GM12878 (cell line): ENCODE data around the gene TMCC3. TPM values are rescaled to one million over a fixed set of nuclear protein-coding genes. Genes with fewer than 3 reads are reported as not detected.
A peak's percentile ranks its signal among the peaks of the same experiment; 100 is the strongest.

Experiments
- ATAC-seq: fragments of 200-7000 bp; cut with Tn5 transposase; 3 replicates; pipeline ENCODE4 v1.9.1; 2020; ENCODE audit warnings: mild to moderate bottlenecking, moderate library complexity
- BruUV-seq: library from RNA; stranded (reverse); fragments of 400-500 nt; replicated peaks from 2 replicates; lab custom pipeline; 2021; lab: Mats Ljungman, UMichigan
- CTCF ChIA-PET: fragments of 300-600 bp; sonication (Branson Sonifier 250); formaldehyde crosslinking; extraction: SDS; loops from one replicate; lab custom pipeline; 2021; ENCODE audit warnings: inconsistent platforms; lab: Yijun Ruan, JAX
- POLR2A ChIA-PET: fragments of 350-600 bp; formaldehyde crosslinking; extraction: SDS; loops from one replicate; lab custom pipeline; 2021; ENCODE audit warnings: inconsistent platforms; lab: Charles Lee
- RAD21 ChIA-PET: fragments of 300-600 bp; sonication (Branson Sonifier 250); formaldehyde crosslinking; loops from one replicate; lab custom pipeline; 2023; ENCODE audit warnings: antibody characterized with exemption; ENCODE audit not compliant: unreplicated experiment; lab: Charles Lee
- SMC1A ChIA-PET: fragments of 300-600 bp; sonication (Branson Sonifier 250); formaldehyde crosslinking; loops from one replicate; lab custom pipeline; 2023; ENCODE audit not compliant: unreplicated experiment, uncharacterized antibody; lab: Charles Lee
- DNase-seq: peaks from one replicate; pipeline ENCODE4 v3.0.0-alpha.2; 2011; ENCODE audit warnings: low read depth, low spot score
- FAIRE-seq: peaks from 3 replicates; lab custom pipeline; 2011; peaks lifted over from hg19 to GRCh38; lab: Jason Lieb, UNC
- H2AFZ ChIP-seq: 2 replicates; pipeline ENCODE4 v1.6.0; 2011; ENCODE audit warnings: low read depth, low read length, control low read depth; ENCODE audit not compliant: control insufficient read depth
- H3K27ac ChIP-seq: 2 replicates; pipeline ENCODE4 v1.5.1; 2011; ENCODE audit warnings: control low read depth; ENCODE audit not compliant: control insufficient read depth, insufficient read depth
- H3K27me3 ChIP-seq, 2 experiments: replicated peaks in 1 of 2; 2 replicates each; pipeline versions ENCODE4 v1.6.0 to v1.6.1; 2011; ENCODE audit warnings: low read length in 1 of 2; ENCODE audit not compliant: control insufficient read depth in 2 of 2, insufficient read depth in 2 of 2
- H3K36me3 ChIP-seq, 2 experiments: 2 replicates each; pipeline ENCODE4 v1.5.1; 2011; ENCODE audit warnings: low read length in 1 of 2; ENCODE audit not compliant: control insufficient read depth in 2 of 2, insufficient read depth in 2 of 2
- H3K4me1 ChIP-seq: 2 replicates; pipeline ENCODE4 v1.6.1; 2011; ENCODE audit warnings: mild to moderate bottlenecking, low read length, moderate library complexity, mixed read lengths; ENCODE audit not compliant: control insufficient read depth, insufficient read depth
- H3K4me2 ChIP-seq: 2 replicates; pipeline ENCODE4 v1.6.0; 2011; ENCODE audit warnings: control low read depth; ENCODE audit not compliant: control insufficient read depth, insufficient read depth
- H3K4me3 ChIP-seq: fragments of 200-600 bp; sonication (generic); 2 replicates; pipeline ENCODE4 v1.5.1; 2016
- H3K79me2 ChIP-seq: 2 replicates; pipeline ENCODE4 v1.6.0; 2011; ENCODE audit warnings: low read length; ENCODE audit not compliant: control insufficient read depth, insufficient read depth
- H3K9ac ChIP-seq: 2 replicates; pipeline ENCODE4 v1.8.0; 2011; ENCODE audit warnings: low read length, control low read depth, mixed read lengths; ENCODE audit not compliant: control insufficient read depth, insufficient read depth
- H3K9me3 ChIP-seq: replicated peaks from 3 replicates; pipeline ENCODE4 v1.5.1; 2011; ENCODE audit warnings: mild to moderate bottlenecking, low read length; ENCODE audit not compliant: control insufficient read depth, insufficient read depth
- H4K20me1 ChIP-seq: 2 replicates; pipeline ENCODE4 v1.6.0; 2011; ENCODE audit not compliant: control insufficient read depth, insufficient read depth
- BCLAF1 ChIP-seq: fragments of 450-650 bp; IDR thresholded peaks from 2 replicates; pipeline ENCODE4 v1.6.1; 2017; ENCODE audit warnings: antibody characterized with exemption, mild to moderate bottlenecking, moderate library complexity
- BHLHE40 ChIP-seq, 2 experiments: fragments of 450-650 bp in 1 of 2; IDR thresholded peaks; 2 replicates each; pipeline ENCODE4 v1.6.1; 2011 to 2017; ENCODE audit warnings: low read depth in 2 of 2, borderline replicate concordance in 1 of 2, improper control_type of control experiment in 1 of 2, low read length in 1 of 2, mild to moderate bottlenecking in 1 of 2
- CEBPZ ChIP-seq: fragments of 150-350 bp; IDR thresholded peaks from 2 replicates; pipeline ENCODE4 v1.6.1; 2016; ENCODE audit warnings: low read depth, low read length
- E2F8 ChIP-seq: fragments of 450-650 bp; IDR thresholded peaks from 2 replicates; pipeline ENCODE4 v1.6.1; 2018; ENCODE audit warnings: mild to moderate bottlenecking, low read depth, moderate library complexity; ENCODE audit not compliant: partially characterized antibody
- ESRRA ChIP-seq: IDR thresholded peaks from 2 replicates; pipeline ENCODE4 v1.6.1; 2012; ENCODE audit warnings: mild to moderate bottlenecking, low read length, improper control_type of control experiment
- HDAC6 ChIP-seq: fragments of 200-600 bp; sonication (generic); IDR thresholded peaks from one replicate; pipeline ENCODE4 v1.8.0; 2017; ENCODE audit warnings: antibody characterized with exemption; ENCODE audit not compliant: unreplicated experiment
- NFYA ChIP-seq: IDR thresholded peaks from 2 replicates; pipeline ENCODE4 v1.6.1; 2011; ENCODE audit warnings: low read depth, mild to moderate bottlenecking, low read length, improper control_type of control experiment, borderline replicate concordance
- RBBP5 ChIP-seq: fragments of 200-600 bp; sonication (generic); conservative IDR thresholded peaks from 2 replicates; pipeline ENCODE4 v1.6.1; 2016
- RFX5 ChIP-seq: IDR thresholded peaks from 2 replicates; pipeline ENCODE4 v1.6.1; 2011; ENCODE audit warnings: low read depth, low read length, improper control_type of control experiment
- SMAD1 ChIP-seq: fragments of 450-650 bp; IDR thresholded peaks from 2 replicates; pipeline ENCODE4 v1.6.1; 2018; ENCODE audit warnings: mild to moderate bottlenecking, low read depth; ENCODE audit not compliant: partially characterized antibody
- STAT1 ChIP-seq: fragments of 450-650 bp; conservative IDR thresholded peaks from 2 replicates; pipeline ENCODE4 v1.6.1; 2014; ENCODE audit warnings: antibody characterized with exemption, mild to moderate bottlenecking
- STAT3 ChIP-seq: IDR thresholded peaks from 2 replicates; pipeline ENCODE4 v1.6.1; 2011; ENCODE audit warnings: low read depth, low read length, improper control_type of control experiment
- WGBS: methylation state at CpG from one replicate; pipeline ENCODE4 v1.1.6; 2016; ENCODE audit warnings: low lambda C conversion rate; ENCODE audit not compliant: insufficient replicate concordance, insufficient coverage; ENCODE audit errors: missing lambda C conversion rate; 5-methylcytosine and 5-hydroxymethylcytosine counted together
- in situ Hi-C: fragments of 300-500 bp; cut with MboI; formaldehyde crosslinking; loops from 9 replicates; pipeline ENCODE4 v1.14.3; 2018; ENCODE audit warnings: mixed read lengths
- intact Hi-C: fragments of 100-400 bp; cut with micrococcal nuclease; formaldehyde crosslinking; loops from one replicate; pipeline ENCODE4 v1.14.2; 2022; ENCODE audit not compliant: unreplicated experiment
- polyA plus RNA-seq, 11 experiments: library from polyadenylated mRNA; depleted of rRNA in 4 of 11; unstranded in 6 of 11; stranded (reverse) in 5 of 11; fragments of >200 nt; fragmentation: Nextera tagmentation in 4 of 11; fragmentation: Illumina TruSeq in 1 of 11; extraction: Ambion mirVana in 4 of 11; extraction: Trizol in 1 of 11; gene quantifications; 1 replicate in 1 of 11; 2 replicates in 10 of 11; pipeline versions ENCODE4 v1.2.1 to v1.2.3, GENCODE V29; 2011 to 2016; ENCODE audit warnings: inconsistent platforms in 2 of 11, missing spikeins in 2 of 11, low read depth in 1 of 11
- total RNA-seq, 4 experiments: library from RNA; depleted of rRNA in 3 of 4; stranded (reverse); fragments of >200 nt in 3 of 4; fragmentation: Illumina TruSeq in 1 of 4; extraction: Trizol in 1 of 4; gene quantifications; 2 replicates each; pipeline versions ENCODE4 v1.2.1 to v1.2.3, GENCODE V29; 2013 to 2021

The TMCC3 gene
- total and polyA plus RNA-seq, 10 of the 15 experiments (the other 5 are each of a cell fraction or from before 2014, with no cell fraction given): 5.8 to 29.8 (median 12.6) TPM

GRCh38 chr12:94689646-94690036, 39.3 kb upstream of the TMCC3 start (continued):
- TF ChIP-seq BCLAF1 (no peak), ESRRA (no peak), RBBP5 (no peak)
- TF ChIP-seq, all 136 proteins: peak for 0

- ChIA-PET RAD21 (interaction anchor here (0.6 to 2.2 kb wide), 4 partner anchors 12 to 68 kb away, joined by 3 to 6 read pairs (median 4); no protein-coding TSS in a partner anchor), CTCF (no interaction called here), POLR2A (interaction anchor here (1.0 to 1.2 kb wide), 2 partner anchors 17 to 29 kb away, joined by 3 to 5 read pairs; no protein-coding TSS in a partner anchor), SMC1A (interaction anchor here (0.7 to 1.9 kb wide), 7 partner anchors 9 to 185 kb away, joined by 3 to 6 read pairs (median 3); no protein-coding TSS in a partner anchor)
- no TSS peak for BruUV-seq
- Histone ChIP-seq H3K79me2 (peaks cover 15% of the 10 kb centered on the region), H3K4me2 (0 out of 2 replicates have a peak overlapping the region, but pooled peaks have one; percentile 18), H3K27ac (peak overlapping the region; percentile 10; the same call in 1 of the 2 replicates), H4K20me1 (no peaks in the 10 kb centered on the region), H3K27me3 (no peaks in the 10 kb centered on the region), H3K9me3 (peaks cover 3% of the 10 kb centered on the region; the same call in 2 of the 3 replicates), H3K36me3 (peaks cover 0 to 3% of the 10 kb centered on the region in 2 experiments; a peak in 1 of 4 replicates), H3K4me3 (no peak overlapping the region; the same call in 1 of the 2 replicates), H2AFZ (no peak overlapping the region), H3K4me1 (peaks cover 11% of the 10 kb centered on the region), H3K9ac (no peak overlapping the region)
- intact Hi-C loops: no loop called here
- DNase-seq (no peak), ATAC-seq (peak; percentile 61; the same call in 2 of the 3 replicates), FAIRE-seq (no peak)
- in situ Hi-C loops: no loop called here
- WGBS: 40% methylated on average over 7 of the region's 7 CpGs
- TF ChIP-seq STAT3 (no peak), RFX5 (no peak), SMAD1 (no peak), NFYA (no peak), BHLHE40 (IDR thresholded peaks at IDR 0.05; ENCODE audit: borderline replicate concordance in 1 of 2, low read depth in 2 of 2, low read length in 1 of 2) (no peak), STAT1 (no peak), CEBPZ (no peak), E2F8 (no peak), HDAC6 (no peak), RBBP5 (no peak)
Observed at GRCh38 chr12:94689002-94689645, 38.8 kb upstream of the TMCC3 start.
